Tongue (tissue), 2 donors: ENCODE data around the gene NAPA. TPM values are rescaled to one million over a fixed set of nuclear protein-coding genes. Genes with fewer than 3 reads are reported as not detected.
A peak's percentile ranks its signal among the peaks of the same experiment; 100 is the strongest.

Experiments
- DNase-seq: peaks from one replicate; pipeline ENCODE4 v3.0.0-alpha.2; 2015
- total RNA-seq: library from RNA; depleted of rRNA; stranded (reverse); fragments of >200 nt; gene quantifications from one replicate; pipeline ENCODE4 v1.2.3, GENCODE V29; 2014

The NAPA gene
- total RNA-seq, 1 donor from 2014 or later, result 49.4 TPM

DNA sequence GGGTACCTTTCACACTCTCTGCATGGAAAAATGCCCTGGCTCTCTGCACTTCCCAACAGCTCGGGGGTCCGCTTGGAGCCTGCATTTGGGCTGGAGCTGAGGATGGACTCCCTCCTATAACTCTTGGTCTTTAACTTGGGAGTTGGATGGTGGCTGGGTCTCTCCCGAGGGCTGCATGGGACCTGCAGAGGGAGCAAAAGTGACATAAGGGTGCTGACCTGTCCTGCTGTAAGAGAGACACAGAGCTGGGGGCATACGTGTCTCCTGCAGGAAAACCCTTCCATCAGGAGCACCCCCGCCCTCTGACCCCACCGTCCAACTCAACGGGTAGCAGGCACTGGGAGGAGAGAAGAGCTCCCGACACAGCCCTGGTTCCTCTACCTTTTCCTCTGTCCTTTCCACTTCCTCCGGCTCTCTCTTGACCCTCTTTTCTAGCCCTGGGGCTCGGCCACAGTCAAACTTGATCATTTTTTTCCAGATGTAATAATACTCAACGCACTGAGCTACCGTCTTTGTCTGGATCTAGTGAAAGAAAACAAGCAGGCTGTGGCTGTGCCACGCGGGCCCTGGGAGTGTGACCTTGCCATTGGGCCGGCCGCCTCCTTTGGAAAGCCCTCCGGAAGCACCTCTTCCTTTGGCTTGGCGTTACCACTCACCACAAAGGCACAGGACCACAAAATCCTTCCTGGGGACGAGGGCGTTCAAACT is 6.8 kb upstream of the NAPA start:
- DNase-seq, result no peak

DNA sequence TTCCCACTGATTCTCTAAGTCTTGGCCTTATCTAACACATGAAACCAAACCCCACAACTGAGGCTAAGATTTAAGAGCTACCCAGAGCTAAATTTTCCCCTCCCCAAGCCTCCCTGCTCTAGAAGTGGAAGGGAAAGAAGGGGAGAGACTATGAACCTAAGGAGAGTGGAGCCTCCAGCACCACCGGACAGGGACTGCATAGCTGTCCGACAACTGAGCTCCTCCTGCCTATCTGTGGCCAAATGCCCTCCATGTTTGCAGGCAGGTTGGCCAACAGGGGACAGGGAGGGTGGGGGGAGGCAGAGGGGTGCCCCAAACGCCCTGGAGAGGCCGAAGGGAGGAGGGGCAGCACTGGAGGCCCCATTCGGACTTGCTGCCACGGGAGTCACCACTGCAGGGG is 6.0 kb upstream of the NAPA start:
- DNase-seq, result no peak

DNA sequence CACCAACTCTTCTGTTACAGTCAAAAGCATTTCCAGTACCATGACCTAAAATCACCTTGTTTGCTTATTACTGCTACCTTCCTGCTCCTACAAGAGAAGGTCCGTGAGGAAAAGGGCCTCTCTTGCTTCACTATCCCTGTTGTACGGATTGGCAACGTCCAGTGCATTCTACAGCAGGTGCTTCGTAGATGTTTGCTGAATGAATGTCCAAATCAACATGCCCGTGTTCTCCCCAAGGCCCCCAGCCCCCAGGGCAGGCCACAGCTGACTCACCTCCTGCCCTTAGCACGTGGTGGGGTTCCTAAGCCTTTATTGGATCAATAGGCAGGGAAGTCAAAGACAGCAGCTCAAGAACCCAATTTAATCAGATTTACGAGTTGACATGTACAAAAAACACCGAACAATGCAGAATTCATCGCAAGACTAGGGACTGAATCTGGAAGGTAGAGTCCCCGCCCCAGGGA is 5.5 kb upstream of the NAPA start:
- no peak for DNase-seq

DNA sequence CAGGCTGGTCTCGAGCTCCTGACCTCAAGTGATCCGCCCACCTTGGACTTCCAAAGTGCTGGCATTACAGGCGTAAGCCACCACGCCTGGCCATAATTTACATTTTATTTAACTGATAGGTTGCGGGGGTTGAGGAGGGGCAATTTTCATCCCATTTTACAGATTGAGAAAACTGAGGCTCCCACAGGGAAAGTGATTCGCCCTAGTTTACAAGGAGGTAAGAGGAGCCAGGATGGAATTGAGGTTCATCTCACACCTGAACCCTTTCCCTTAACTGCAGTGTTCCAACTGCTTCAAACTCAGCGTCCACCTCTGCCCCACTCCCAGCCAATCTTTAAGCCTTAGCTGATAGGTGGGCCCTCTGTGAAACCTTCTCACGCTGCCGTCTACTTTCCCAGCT is 4.0 kb upstream of the NAPA start:
- no peak for DNase-seq

DNA sequence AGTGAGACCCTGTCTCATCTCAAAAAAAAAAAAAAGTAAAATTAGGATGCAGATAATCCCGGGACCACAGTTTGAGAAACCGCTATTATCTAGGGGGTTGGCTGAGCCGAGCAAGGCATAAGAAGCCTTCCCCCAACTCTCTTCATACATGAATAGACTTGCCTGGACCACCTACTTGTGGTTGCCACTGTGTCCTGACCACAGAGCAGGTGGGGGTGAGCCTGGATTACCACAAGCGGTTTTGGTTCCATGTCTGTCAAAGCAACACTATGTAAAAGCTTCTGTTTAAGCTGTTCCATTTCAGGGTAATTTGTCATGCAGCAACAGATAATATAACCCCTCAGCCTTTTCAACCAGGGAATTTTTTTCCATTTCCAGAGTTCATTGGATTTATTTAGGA is 3.3 kb upstream of the NAPA start:
- DNase-seq, result no peak

DNA sequence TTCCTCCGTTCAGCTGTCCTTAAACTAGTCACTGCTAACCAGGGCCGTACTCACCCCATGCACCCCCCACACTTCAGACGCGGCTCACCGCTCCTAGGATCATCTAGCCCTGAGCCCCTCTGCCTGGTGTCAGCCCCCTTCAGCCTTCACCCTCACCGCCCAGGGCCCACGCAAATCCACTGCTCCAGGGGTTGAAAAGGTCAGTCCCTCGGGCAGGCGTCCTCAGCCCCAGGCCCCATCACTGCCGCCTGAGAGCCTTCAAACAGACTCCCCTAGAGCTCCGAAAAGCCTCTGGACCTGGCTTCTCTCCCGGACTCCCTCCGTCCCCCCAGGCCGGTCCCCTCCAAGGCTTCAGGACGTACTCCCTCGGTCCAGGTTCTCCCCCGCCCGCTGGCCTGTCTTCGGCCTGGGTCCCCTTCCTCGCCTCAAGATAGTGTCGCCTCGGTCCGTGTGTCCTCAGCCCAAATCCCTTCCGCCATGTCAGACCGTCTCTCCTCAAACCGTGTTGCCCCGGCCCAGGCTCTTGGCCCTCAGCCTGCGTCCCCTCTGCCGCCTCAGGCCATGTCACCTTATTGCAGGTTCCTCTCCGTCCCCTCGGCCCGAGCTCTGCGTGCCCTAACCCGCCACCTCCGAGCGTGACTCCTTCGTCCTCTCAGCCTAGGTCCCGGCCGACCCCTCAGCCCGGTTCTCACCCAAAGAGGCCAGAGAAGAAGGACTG is 553 bp downstream of the NAPA start:
- no peak for DNase-seq

DNA sequence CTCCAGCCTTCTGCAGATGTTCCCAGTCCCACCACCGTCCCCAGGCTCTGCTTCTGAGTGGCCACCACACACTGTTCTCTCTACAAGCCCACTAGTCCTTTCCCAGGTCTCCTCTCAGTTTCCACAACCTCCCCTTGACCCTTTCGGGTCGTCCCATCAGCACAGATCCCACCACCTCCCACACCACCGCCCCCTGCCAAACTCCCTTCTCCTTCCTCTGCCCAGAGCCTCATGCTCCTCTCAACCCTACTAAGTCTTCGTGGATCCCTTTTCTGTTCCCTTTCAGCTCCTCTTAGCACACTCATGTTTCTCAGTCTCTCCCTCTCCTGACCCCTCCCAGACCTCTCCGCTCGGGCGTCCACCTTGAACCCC is 1.9 kb downstream of the NAPA start:
- DNase-seq, result no peak

DNA sequence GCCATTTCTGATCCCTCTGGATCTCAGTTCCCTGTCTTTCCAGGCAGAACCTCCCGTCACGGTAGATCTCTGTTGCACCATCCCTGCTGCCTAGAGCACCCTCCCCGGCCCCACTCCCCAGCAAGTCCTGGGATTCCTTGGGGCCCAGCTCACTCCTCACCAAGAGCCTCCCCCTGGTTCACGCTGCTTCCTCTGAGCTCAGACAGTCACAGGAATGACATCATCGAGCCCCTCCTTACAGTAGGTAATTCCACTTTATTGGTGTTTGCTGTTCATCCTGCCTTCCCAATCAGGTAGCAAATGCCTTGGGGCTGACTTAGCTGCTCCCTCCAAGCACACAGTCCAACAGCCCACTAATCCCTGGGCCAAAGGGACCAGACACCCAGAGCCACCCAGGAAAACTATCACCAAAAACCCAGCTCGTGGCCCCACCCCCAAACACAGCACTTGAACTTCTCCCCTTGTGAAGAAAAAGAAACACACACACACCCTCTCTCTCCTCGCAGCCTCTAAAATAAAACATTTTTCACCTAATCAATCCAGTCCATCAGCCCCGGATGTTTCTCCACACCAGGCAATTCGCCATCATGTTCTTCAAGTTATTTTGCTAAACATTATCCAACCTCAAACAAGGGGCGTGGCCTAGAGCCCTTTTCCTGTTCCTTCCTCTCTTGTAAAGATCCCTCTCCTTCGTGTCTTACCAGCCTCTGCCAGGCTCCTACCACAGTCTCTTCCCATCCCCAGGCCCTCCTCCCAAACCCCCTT is 2.5 kb downstream of the NAPA start:
- DNase-seq, result no peak

DNA sequence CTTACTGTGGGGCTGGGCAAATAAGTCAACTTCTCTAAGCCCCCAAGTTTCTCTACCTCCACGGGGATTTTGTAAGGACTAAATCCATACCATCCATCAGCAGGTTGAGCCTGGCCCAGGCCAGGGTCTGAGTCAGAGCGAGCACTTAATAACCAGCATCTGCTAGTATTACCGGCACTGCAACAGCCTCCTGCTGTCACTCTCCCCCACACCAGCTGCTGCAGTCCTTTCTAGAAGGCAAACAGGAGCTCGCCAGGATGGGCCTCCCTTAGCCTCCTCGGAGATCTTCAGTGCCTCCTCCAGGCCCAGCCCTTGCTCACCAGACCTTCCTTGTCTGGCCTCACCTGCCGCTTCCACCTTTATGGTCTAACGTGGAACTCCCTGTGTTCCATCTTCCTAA is 3.2 kb downstream of the NAPA start:
- peak; percentile 74 for DNase-seq

DNA sequence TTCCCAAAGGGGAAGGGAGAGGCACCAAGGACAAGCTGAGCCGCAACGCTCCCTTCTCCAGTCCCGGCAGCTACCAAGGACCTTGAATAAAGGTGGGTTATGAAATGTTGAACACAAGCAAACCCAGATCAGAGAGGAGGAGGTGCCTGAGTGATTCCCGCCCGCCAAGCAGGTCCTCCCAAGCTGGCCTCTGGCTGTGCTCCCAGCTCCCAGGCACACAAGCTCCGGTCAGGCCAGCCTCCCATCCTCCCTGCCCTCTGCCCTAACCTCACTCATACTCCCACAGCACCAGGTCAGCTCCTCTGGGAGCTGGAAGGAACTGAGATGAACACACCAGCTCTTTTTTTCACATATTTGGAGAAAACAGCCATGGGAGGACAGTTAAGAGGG is 3.7 kb downstream of the NAPA start:
- no peak for DNase-seq

DNA sequence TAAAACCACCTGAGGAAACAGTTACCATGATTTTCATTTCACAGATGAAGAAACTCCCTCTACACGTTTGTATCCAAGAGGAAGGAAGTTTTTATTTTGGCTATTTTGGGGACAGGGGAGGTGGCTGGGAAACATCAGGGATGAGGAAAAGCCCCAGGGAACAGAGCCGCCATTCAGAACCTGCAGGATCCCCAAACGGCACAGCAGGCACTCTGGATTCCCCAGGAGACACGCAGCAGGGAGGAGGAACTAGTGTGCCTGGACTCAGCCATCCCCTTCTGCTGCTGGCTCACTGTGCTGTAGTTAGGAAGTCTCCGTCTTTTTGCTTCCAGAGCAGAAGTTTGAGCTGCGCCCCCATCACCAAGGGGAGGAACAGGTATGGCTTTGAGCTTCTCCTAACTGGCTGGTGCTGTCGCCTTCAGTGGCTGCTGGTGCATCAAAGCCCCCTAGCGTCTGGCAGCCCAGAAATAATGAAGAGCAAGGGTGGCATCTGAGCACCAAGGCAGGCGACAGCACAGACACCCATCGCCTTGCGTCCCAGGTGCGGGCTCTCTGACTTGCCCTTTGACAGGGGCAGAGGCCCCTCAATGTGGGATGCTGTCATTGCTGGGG is 4.2 kb downstream of the NAPA start:
- no peak for DNase-seq

DNA sequence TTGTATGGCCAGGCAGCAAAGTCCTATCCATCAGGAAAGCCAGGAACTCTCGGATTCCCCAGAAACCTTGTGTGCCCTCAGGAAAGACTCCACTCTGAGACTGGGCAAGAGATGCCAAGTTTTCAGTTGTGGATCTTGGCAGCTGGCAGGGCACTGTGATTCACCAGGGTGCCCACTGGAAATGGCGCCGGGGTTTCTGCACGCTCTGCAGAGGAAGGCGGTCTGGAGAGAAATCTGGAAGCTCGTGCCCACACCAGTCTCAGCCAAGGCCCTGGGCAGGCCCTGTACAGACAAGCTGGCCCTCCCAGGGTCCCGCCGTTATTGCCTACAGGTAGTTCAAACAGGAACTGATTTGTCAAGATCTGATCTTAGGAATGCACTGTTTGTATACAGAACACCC is 4.9 kb downstream of the NAPA start:
- no peak for DNase-seq

DNA sequence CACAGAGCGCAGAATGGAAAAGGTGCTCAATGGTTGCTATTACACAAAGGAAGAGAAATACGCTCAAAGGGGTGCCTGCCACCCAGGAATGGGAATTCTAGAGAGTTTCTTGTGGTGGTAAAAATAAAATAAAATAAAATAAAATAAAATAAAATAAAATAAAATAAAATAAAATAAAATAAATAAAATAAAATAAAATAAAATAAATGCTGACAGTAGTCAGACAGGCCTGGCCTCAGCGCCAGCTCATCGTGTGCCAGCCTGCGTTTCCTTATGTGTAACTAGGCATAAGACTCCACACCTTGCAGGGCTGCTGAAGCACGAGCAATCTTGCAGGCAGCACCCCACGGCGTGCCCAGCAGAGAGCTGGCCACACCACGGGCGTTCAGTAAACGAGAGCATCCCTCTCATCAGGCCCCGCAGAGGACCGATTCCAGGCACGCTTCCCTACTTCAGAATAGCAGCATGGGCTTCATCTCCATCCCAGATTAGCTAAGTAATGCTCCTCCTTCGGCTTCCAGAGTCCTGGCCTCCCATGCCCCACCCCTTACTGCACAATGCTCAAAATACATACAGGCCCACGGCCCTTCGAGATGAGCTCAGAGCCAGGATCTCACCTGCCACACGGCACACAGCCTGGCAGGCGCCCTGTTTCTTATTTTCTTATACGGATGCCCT is 5.6 kb downstream of the NAPA start:
- no peak for DNase-seq

DNA sequence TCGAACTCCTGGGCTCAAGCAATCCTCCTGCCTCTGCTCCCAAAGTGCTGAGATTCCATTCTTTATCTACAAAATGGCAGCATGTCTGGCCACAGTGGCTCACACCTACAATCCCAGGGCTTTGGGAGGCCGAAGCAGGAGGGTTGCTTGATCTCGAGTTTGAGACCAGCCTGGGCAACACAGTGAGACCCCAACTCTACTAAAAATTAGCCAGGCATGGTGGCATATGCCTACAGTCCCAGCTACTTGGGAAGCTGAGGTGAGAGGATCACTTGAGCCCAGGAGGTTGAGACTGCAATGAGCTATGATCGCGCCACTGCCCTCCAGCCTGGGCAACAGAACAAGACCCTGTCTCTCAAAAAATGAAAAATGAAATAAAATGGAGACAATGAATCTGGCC is 6.1 kb downstream of the NAPA start:
- no peak for DNase-seq

DNA sequence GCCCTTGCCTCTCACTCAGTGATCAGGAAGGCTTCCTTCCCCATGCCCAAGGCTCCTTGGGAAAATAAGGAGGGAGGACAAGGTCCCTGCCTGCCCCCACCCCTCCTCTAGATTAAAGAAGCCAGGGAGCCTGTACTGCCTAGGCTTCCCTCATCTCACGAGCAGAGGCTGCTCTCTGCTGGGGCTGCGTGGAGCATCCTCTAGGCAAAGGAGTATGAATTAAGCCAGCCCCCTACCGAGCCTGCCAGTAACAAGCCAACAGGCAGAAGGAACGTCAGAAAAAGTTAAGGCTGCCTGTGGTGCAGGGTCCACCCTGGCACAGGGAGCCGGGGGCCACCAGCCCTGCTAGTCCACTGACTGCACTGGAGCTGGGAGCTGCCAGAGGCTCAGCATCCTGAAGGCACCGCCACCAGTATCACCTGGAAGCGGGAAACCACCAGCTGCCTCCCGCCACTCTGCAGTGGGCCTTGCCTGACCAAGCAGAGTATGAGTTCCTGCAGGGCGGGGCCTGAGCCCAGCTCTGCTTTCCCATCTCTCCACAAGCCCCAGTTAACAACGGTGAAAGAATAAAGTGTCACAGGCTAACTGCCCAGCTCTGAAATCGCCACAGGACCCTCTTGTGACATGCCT is 6.8 kb downstream of the NAPA start:
- no peak for DNase-seq

DNA sequence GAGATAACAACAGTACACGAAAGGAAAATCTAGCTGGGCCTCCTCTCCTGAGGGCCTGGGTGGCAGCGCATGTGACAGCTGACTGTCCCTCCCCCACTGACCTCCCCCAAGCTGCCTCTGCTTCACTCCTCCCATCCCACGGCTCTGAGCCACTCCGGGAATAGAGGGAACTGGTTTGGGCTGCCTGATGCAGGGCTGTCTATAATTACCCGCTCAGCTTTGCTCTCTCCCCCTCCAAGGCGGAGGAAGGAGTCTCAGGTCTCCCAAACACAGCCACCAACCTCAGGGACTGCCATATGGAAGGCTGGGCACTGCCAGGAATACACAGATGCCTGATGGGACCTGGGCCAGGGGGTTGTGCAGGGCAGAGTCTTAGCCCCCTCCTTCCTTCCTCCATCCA is 7.9 kb downstream of the NAPA start:
- DNase-seq, result peak; percentile 85

DNA sequence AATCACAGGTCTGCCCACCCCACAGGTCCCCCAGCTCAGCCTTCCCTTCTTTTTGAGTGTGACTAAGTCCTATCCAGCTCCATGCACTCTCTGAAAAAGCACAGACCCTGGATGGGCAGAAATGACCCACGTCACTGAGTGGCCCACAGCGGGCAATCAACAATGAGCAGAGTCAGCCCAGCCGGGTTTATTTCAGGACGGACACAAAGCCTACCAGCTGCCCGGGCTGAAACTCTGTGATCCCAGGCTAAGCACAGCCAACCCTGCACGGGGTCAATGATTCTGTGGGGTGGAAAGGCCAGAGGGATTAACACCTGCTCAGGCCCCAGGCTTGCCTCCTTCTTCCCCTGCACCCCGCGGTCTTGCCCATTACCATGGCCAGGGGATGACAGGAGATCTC is 8.4 kb downstream of the NAPA start:
- peak; percentile 51 for DNase-seq

DNA sequence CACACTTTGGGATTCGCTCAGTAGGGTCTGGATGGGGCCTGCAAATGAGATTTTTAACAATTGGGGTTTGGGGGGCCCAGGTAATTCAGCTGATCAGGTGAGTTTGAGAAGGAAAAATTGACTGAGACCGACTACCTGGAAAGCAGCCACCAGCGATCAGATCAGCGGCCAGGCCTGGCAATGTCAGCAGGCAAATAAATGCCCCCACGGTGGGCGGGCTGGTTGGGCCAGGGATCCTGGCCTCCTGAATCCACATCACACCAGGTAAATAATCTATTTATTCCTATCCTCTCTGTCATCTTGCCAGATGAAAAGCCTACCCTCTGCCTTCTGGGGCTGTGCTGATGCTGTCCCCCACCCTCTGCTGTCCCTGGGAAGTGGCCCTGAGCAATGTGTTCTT is 9.4 kb downstream of the NAPA start:
- no peak for DNase-seq

DNA sequence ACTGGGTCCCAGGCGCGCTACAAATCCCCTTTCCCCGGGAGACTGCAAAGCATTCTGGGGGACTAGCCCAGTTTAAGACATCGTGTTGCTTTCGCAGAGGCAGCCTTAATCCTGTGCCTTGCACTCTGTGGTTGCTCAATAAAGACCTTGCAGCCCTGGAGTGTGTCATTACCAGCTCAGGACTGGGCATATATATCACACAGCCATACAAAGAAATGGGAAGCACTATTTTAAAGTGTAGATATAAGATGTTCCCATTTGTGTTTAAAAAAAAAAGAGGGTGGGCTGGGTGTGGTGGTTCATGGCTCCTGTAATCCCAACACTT is 11.1 kb downstream of the NAPA start:
- no peak for DNase-seq

DNA sequence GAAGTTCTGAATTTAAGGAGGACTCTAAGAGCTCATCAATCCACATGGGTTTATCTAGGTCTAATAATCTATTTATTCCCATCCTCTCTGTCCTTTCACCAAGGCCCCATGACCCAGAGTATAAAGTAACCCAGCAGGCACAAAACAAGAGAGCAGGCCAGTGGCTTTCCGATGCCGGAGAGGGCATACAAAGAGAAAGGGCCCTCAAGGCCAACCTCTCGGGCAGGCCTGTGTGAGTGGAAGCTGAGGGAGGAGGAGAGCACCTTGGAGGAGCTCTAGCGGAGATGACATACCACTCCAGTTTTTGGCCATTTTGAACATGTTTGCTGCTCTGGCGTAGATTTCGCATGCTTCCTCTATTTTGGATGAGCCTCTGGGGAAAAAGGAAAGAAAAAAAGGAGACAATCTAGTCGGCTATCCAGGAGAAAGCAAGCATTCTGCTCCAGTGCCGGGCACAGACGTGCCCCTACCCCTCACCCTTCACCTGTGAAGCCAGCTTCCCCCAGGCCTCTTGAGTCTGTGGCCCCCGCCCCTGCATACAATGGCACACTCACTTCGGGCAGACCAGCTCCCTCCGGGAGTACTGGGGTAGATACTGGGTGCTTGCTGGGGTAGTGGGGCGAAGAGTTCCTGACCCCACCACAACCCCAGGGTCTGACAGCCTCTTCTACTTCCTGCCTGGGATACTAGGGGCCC is 11.6 kb downstream of the NAPA start:
- DNase-seq, result no peak
